ENCODE results near the gene SPNS2. TPM values are rescaled to one million over a fixed set of nuclear protein-coding genes. Genes with fewer than 3 reads are reported as not detected.

SPNS2 gene
- total and polyA plus RNA-seq, 2 donors (not counting 1 experiment from before 2014, with no cell fraction given) = 0.48 TPM; not detected in 1

GRCh38 chr17:4530799-4531730 is 32.4 kb downstream of the SPNS2 start:
- 75% methylated on average over 27 of the region's 30 CpGs for WGBS (ENCODE audit: insufficient coverage)
- peaks cover 19% of the 10 kb centered on the region for H3K27me3 Mint-ChIP-seq
- Histone ChIP-seq H3K27me3 (replicated peaks in 1 of 4; ENCODE audit: control extremely low read depth in 1 of 4, control insufficient read depth in 3 of 4, insufficient read depth in 4 of 4, low read length in 3 of 4) (peaks cover 0 to 2% (median 0%) of the 10 kb centered on the region in 4 experiments), H3K9me3 (ENCODE audit: control extremely low read depth in 1 of 3, control insufficient read depth in 2 of 3, insufficient read depth in 1 of 3, low read length in 2 of 3) (no peaks in the 10 kb centered on the region), H3K27ac (ENCODE audit: low read length in 2 of 2) (no peak overlapping the region), H4K20me1 (ENCODE audit: control insufficient read depth, insufficient read depth, low read length, poor library complexity, severe bottlenecking) (no peaks in the 10 kb centered on the region), H2AFZ (ENCODE audit: insufficient read depth, low read depth, low read length, poor library complexity, severe bottlenecking) (no peak overlapping the region), H3K9ac (ENCODE audit: low read length) (no peak overlapping the region), H3K4me2 (replicated peaks; ENCODE audit: low read depth, low read length, poor library complexity, severe bottlenecking) (no peak overlapping the region), H3K4me1 (ENCODE audit: control insufficient read depth in 2 of 2, insufficient read depth in 2 of 2, low read length in 2 of 2) (no peaks in the 10 kb centered on the region), H3K36me3 (replicated peaks in 1 of 2; ENCODE audit: control extremely low read depth in 1 of 2, control insufficient read depth in 1 of 2, extremely low read depth in 1 of 2, insufficient read depth in 2 of 2, low read length in 1 of 2) (no peaks in the 10 kb centered on the region), H3K79me2 (ENCODE audit: control insufficient read depth, insufficient read depth, low read length) (no peaks in the 10 kb centered on the region), H3K4me3 (ENCODE audit: control extremely low read depth in 1 of 5, extremely low read depth in 1 of 5, insufficient read depth in 1 of 5, low read depth in 2 of 5, low read length in 4 of 5) (no peak overlapping the region)
- ChIA-PET CTCF (no interaction called here), POLR2A (no interaction called here)
- H3K27ac Mint-ChIP-seq = no peak overlapping the region
- intact Hi-C loops (cut with micrococcal nuclease) = no loop called here
- no peak overlapping the region for H3K4me3 Mint-ChIP-seq
- H3K9me3 Mint-ChIP-seq (ENCODE audit: insufficient read depth) = no peaks in the 10 kb centered on the region
- TF ChIP-seq CTCF (IDR thresholded peaks at IDR 0.05) = no peak
- peaks cover 2% of the 10 kb centered on the region for H3K4me1 Mint-ChIP-seq
- ATAC-seq (ENCODE audit: low read depth) (no peak), DNase-seq (no peak)

- no peak for ATAC-seq (ENCODE audit: low read depth)
- WGBS (ENCODE audit: insufficient coverage) = 86% methylated on average over 10 of the region's 17 CpGs
- H3K4me1 ChIP-seq (ENCODE audit: control insufficient read depth in 2 of 2, insufficient read depth in 2 of 2, low read length in 2 of 2) = peaks cover 0 to 3% of the 10 kb centered on the region in 2 donors
- no peak overlapping the region for H3K27ac ChIP-seq (ENCODE audit: low read length in 2 of 2)
- H3K4me2 ChIP-seq (replicated peaks; ENCODE audit: low read depth, low read length, poor library complexity, severe bottlenecking) = no peak overlapping the region
- H3K9ac ChIP-seq (ENCODE audit: low read length) = no peak overlapping the region
- Mint-ChIP-seq H3K4me3 (no peak overlapping the region), H3K4me1 (peaks cover 2% of the 10 kb centered on the region), H3K27ac (no peak overlapping the region), H3K27me3 (peaks cover 19% of the 10 kb centered on the region), H3K9me3 (ENCODE audit: insufficient read depth) (no peaks in the 10 kb centered on the region)
- intact Hi-C loops (cut with micrococcal nuclease) = no loop called here
- no peak for TF ChIP-seq EZH2 (IDR thresholded peaks at IDR 0.05; ENCODE audit: borderline replicate concordance, insufficient read depth, low read depth, low read length, poor library complexity, severe bottlenecking)
- no peak for TF ChIP-seq CTCF (IDR thresholded peaks at IDR 0.05)
- ChIA-PET POLR2A (no interaction called here), CTCF (no interaction called here)
- no peaks in the 10 kb centered on the region for H3K9me3 ChIP-seq (ENCODE audit: control extremely low read depth in 1 of 3, control insufficient read depth in 2 of 3, insufficient read depth in 1 of 3, low read length in 2 of 3)
- no peak overlapping the region for H3K4me3 ChIP-seq (ENCODE audit: control extremely low read depth in 1 of 5, extremely low read depth in 1 of 5, insufficient read depth in 1 of 5, low read depth in 2 of 5, low read length in 4 of 5)
- H3K79me2 ChIP-seq (ENCODE audit: control insufficient read depth, insufficient read depth, low read length) = no peaks in the 10 kb centered on the region
- no peak overlapping the region for H2AFZ ChIP-seq (ENCODE audit: insufficient read depth, low read depth, low read length, poor library complexity, severe bottlenecking)
- no peaks in the 10 kb centered on the region for H4K20me1 ChIP-seq (ENCODE audit: control insufficient read depth, insufficient read depth, low read length, poor library complexity, severe bottlenecking)
- H3K36me3 ChIP-seq (replicated peaks in 1 of 2; ENCODE audit: control extremely low read depth in 1 of 2, control insufficient read depth in 1 of 2, extremely low read depth in 1 of 2, insufficient read depth in 2 of 2, low read length in 1 of 2) = no peaks in the 10 kb centered on the region
- H3K27me3 ChIP-seq (replicated peaks in 1 of 4; ENCODE audit: control extremely low read depth in 1 of 4, control insufficient read depth in 3 of 4, insufficient read depth in 4 of 4, low read length in 3 of 4) = peaks cover 0 to 2% (median 0%) of the 10 kb centered on the region in 4 experiments
- no peak for DNase-seq
These were observed 33.5 kb downstream of the SPNS2 start for GRCh38 chr17:4531988-4532736.

Data from B cell (primary cell).